ENCODE data around the gene FTO. TPM values are rescaled to one million over a fixed set of nuclear protein-coding genes. Genes with fewer than 3 reads are reported as not detected.

FTO gene
- total RNA-seq, 1 experiment from 2014 or later, result 55.0 TPM

DNA sequence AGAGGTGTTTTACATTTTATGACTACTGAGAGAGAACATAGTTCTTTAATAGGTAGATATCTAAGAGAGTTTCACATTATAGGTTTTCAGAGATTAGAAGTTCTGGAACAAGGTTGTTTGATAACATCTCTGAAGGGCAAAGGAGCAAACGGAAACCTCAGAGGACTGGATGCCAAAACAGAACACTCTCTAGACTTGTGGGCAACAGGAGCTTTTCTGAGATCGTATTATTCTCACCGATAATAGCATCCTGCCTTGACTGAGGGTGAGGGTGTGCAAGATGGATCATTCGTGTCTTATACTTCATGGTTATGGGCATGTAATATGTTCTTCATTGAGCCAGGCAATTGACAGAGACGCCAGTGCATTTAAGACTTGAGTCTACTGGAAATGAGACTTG, 347.9 kb downstream of the FTO start:
- no peak overlapping the region for H3K27ac Mint-ChIP-seq (ENCODE audit: low read depth, unreplicated experiment)
- intact Hi-C loops (cut with micrococcal nuclease), result no loop called here
- no peaks in the 10 kb centered on the region for H3K27me3 Mint-ChIP-seq (ENCODE audit: insufficient read depth, unreplicated experiment)
- no peak overlapping the region for H3K4me3 Mint-ChIP-seq (ENCODE audit: unreplicated experiment)
- H3K4me1 Mint-ChIP-seq (ENCODE audit: insufficient read depth, unreplicated experiment), result peaks cover 6% of the 10 kb centered on the region
- BruUV-seq (replicated peaks), result no TSS peak
- TF ChIP-seq, protein P1, sequence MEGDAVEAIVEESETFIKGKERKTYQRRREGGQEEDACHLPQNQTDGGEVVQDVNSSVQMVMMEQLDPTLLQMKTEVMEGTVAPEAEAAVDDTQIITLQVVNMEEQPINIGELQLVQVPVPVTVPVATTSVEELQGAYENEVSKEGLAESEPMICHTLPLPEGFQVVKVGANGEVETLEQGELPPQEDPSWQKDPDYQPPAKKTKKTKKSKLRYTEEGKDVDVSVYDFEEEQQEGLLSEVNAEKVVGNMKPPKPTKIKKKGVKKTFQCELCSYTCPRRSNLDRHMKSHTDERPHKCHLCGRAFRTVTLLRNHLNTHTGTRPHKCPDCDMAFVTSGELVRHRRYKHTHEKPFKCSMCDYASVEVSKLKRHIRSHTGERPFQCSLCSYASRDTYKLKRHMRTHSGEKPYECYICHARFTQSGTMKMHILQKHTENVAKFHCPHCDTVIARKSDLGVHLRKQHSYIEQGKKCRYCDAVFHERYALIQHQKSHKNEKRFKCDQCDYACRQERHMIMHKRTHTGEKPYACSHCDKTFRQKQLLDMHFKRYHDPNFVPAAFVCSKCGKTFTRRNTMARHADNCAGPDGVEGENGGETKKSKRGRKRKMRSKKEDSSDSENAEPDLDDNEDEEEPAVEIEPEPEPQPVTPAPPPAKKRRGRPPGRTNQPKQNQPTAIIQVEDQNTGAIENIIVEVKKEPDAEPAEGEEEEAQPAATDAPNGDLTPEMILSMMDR (IDR thresholded peaks at IDR 0.05; ENCODE audit: unreplicated experiment), result no peak
- ChIA-PET CTCF (no interaction called here), POLR2A (interaction anchor here (1.5 kb wide), 1 partner anchor 25 kb away, joined by 3 read pairs; no protein-coding TSS in a partner anchor)
- no peaks in the 10 kb centered on the region for H3K9me3 Mint-ChIP-seq (ENCODE audit: unreplicated experiment)
- H3K36me3 Mint-ChIP-seq (ENCODE audit: insufficient read depth, unreplicated experiment), result no peaks in the 10 kb centered on the region
- DNase-seq (ENCODE audit: unreplicated experiment), result no peak

DNA sequence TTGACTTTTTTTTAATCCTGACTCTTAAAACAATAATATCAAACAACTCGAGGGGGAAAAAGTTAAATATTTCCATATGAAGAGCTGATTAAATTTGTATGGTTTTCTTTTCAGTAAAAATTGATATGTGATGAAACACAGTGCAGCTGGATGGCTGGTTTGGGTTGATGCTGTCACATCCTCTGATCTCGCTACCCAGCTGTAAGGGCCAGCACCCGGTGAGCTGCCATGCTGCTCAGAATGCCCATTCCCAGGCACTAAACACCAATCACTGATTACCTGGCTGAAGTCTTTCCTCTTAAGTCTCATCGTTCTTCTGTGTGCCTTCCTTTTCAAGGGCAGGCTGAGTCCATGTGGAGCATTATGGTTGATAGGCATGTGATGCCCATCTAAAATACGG, 348.3 kb downstream of the FTO start:
- TF ChIP-seq, protein P1 (IDR thresholded peaks at IDR 0.05; ENCODE audit: unreplicated experiment), result no peak
- Mint-ChIP-seq H3K9me3 (ENCODE audit: unreplicated experiment) (no peaks in the 10 kb centered on the region), H3K27me3 (ENCODE audit: insufficient read depth, unreplicated experiment) (no peaks in the 10 kb centered on the region), H3K36me3 (ENCODE audit: insufficient read depth, unreplicated experiment) (no peaks in the 10 kb centered on the region), H3K4me3 (ENCODE audit: unreplicated experiment) (no peak overlapping the region), H3K27ac (ENCODE audit: low read depth, unreplicated experiment) (no peak overlapping the region), H3K4me1 (ENCODE audit: insufficient read depth, unreplicated experiment) (peaks cover 6% of the 10 kb centered on the region)
- POLR2A ChIA-PET, result interaction anchor here (0.5 to 1.5 kb wide), 2 partner anchors 19 to 24 kb away, joined by 3 read pairs; no protein-coding TSS in a partner anchor
- intact Hi-C loops (cut with micrococcal nuclease), result no loop called here
- CTCF ChIA-PET, result no interaction called here
- DNase-seq (ENCODE audit: unreplicated experiment), result no peak
- BruUV-seq (replicated peaks), result no TSS peak

DNA sequence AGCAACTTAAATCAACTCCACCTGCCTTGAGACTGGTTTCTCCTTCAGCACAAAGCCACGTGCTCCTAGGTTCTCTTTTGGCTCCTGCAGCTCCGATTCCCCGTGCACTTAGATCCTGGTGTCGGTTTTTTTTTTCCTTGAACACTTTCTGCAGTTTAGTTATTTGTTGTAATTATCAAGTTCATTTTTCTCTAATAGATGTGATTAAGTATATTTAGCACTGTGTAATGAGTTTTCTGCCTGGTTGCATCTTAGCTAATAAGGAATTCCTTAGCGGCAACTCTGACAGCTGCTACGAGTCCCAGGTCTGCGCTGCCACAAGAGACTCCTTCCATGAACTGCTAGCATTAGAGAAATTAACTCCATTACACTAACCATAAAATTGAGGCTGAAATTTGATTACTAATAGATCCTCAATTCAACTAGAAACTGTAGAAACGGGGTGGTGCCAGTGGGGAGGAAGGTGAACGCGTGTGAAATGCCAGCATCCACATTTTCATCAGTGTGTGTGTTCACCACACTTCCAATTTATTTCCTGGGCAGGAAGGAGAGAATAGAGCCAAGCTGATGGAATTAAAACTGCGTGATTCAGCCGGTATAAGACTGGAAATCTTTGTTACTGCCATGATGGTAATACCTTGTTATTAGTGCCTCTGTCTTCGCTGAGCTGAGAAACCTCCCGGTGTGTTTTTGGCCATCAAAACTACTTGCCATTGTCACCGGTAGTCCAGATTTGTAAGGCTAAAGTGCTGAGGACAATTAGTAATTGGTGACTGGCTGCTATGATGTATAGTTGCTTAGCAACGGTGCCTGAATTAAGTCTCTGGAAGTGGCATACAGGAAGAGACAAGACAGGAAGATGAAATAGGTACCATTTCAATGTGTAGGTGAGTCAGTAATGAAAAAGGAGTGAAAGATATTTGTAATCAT, 350.2 kb downstream of the FTO start:
- Mint-ChIP-seq H3K4me1 (ENCODE audit: insufficient read depth, unreplicated experiment) (peaks cover 6% of the 10 kb centered on the region), H3K27ac (ENCODE audit: low read depth, unreplicated experiment) (no peak overlapping the region), H3K9me3 (ENCODE audit: unreplicated experiment) (no peaks in the 10 kb centered on the region), H3K4me3 (ENCODE audit: unreplicated experiment) (no peak overlapping the region), H3K36me3 (ENCODE audit: insufficient read depth, unreplicated experiment) (no peaks in the 10 kb centered on the region), H3K27me3 (ENCODE audit: insufficient read depth, unreplicated experiment) (no peaks in the 10 kb centered on the region)
- TF ChIP-seq, protein P1 (IDR thresholded peaks at IDR 0.05; ENCODE audit: unreplicated experiment), result no peak
- intact Hi-C loops (cut with micrococcal nuclease), result no loop called here
- DNase-seq (ENCODE audit: unreplicated experiment), result no peak
- ChIA-PET POLR2A (interaction anchor here (0.7 kb wide), 1 partner anchor 40 kb away, joined by 3 read pairs; no protein-coding TSS in a partner anchor), CTCF (interaction anchor here (0.6 kb wide), 1 partner anchor 18 kb away, joined by 4 read pairs; no protein-coding TSS in a partner anchor)
- no TSS peak for BruUV-seq (replicated peaks)

DNA sequence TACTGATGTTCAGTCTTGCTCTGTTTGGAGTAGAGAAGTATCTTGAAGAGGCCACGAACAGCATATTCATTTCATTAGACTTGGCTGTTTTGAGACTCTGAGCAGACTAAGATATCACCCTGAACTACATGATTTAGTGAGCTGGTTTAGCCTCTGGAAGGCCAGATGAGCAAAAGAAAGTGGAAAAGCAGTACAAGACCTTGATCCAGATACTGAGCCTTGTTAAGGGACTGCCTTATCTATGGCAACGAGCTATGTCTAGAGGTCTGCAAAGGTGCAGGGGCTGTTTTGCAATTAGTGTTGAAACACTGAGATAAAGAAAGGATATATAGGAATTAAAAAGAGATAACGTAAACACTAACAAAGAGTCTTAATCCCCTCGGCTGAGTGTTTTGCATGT, 351.2 kb downstream of the FTO start:
- Mint-ChIP-seq H3K9me3 (ENCODE audit: unreplicated experiment) (no peaks in the 10 kb centered on the region), H3K36me3 (ENCODE audit: insufficient read depth, unreplicated experiment) (no peaks in the 10 kb centered on the region), H3K4me1 (ENCODE audit: insufficient read depth, unreplicated experiment) (peaks cover 6% of the 10 kb centered on the region), H3K27ac (ENCODE audit: low read depth, unreplicated experiment) (no peak overlapping the region), H3K27me3 (ENCODE audit: insufficient read depth, unreplicated experiment) (no peaks in the 10 kb centered on the region), H3K4me3 (ENCODE audit: unreplicated experiment) (no peak overlapping the region)
- intact Hi-C loops (cut with micrococcal nuclease), result no loop called here
- ChIA-PET POLR2A (no interaction called here), CTCF (no interaction called here)
- TF ChIP-seq, protein P1 (IDR thresholded peaks at IDR 0.05; ENCODE audit: unreplicated experiment), result no peak
- no TSS peak for BruUV-seq (replicated peaks)
- no peak for DNase-seq (ENCODE audit: unreplicated experiment)

All from MCF 10A (cell line).